RWPE1 (cell line): ENCODE measurements around the gene TMEM97.

Experiments used
- CTCF ChIA-PET: fragments of 350-600 bp; sonication (Branson Sonifier 250); formaldehyde crosslinking; extraction: SDS; loops from one replicate; lab custom pipeline; 2021; lab: Yijun Ruan, JAX
- POLR2A ChIA-PET: fragments of 400-600 bp; formaldehyde crosslinking; extraction: SDS; loops from one replicate; lab custom pipeline; 2020; ENCODE audit warnings: antibody characterized with exemption; ENCODE audit not compliant: low non-redundant PET; lab: Yijun Ruan, JAX
- DNase-seq: peaks from one replicate; pipeline ENCODE4 v3.0.0; 2012; ENCODE audit warnings: low spot score
- H3K27ac ChIP-seq: fragments of 450-650 bp; 2 replicates; pipeline ENCODE4 v1.5.1; 2017
- CTCF ChIP-seq: fragments of 450-650 bp; conservative IDR thresholded peaks from 2 replicates; pipeline ENCODE4 v1.5.1; 2017; ENCODE audit warnings: low read depth, mild to moderate bottlenecking

Gene TMEM97

DNA sequence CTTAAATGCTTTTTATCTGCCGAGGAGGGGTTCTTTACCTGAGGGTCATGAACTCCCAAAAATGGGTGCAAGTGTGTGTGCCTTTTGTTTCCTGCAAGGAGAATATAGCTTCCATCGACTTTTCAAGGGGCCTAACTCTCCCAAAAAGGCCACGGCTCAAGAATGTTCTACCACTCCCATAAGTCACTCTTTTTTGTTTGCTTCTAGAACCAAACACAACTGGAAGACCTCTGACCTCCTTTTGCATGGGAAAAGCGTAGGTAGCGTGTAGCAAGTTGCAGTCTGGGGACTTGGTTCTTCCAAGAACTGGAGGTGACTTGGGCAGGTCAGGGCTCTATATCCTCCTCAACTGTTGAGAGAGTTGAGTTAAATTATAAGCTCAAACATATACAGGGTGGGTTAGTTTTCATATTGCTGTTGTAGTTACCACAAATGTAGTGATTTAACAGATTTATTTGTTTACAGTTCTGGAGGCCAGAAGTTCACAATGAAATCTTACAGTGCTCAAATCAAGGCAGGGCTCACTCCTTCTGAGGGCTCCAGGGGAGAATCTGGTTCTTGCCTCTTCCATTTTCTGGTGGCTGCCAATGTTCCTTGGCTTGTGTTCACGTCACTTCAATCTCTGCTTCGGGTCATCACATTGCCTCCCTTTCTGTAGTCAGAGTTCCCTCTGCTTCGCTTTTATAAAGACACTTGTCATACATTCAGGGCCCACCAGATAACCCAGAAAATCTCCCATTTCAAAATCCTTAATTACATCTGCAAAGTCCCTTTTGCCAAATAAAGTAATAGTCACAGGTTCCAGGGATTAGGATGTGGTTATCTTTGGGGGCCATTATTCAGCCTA lies 1.4 kb downstream of the TMEM97 start:
- H3K27ac ChIP-seq = no peak overlapping the region
- DNase-seq = no peak
- no peak for TF ChIP-seq CTCF
- POLR2A ChIA-PET = interaction anchor here (2.0 kb wide), 1 partner anchor 15 kb away, joined by 8 read pairs; the partner anchor contains the start of genes IFT20 and TNFAIP1
- CTCF ChIA-PET = no interaction called here

GRCh38 chr17:28324267-28324745 lies 5.3 kb downstream of the TMEM97 start:
- POLR2A ChIA-PET = no interaction called here
- CTCF ChIA-PET = interaction anchor here (0.7 kb wide), 1 partner anchor 98 kb away, joined by 3 read pairs; no protein-coding TSS in a partner anchor

DNA sequence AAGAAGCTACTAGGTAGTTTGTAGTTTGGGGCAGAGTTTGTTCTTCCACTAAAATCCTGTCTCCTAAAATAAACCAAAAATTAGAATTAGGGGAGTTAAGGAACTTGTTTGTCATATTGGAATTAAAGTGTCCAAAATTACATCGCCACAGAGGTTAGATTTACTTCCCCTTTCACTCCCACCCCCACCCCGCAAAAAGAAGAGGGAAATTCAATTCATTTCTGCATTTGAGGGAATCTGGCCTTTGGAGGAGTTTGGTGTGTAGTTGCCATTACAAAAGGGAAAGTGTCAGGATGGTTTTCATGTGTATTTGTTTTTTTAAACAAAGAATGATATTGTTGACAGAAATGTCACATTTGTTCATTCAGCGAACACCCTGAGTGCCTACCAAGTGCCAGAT lies 5.8 kb downstream of the TMEM97 start:
- POLR2A ChIA-PET = interaction anchor here (0.6 kb wide), 1 partner anchor 14 kb away, joined by 5 read pairs; no protein-coding TSS in a partner anchor
- CTCF ChIA-PET = interaction anchor here (1.1 kb wide), 1 partner anchor 92 kb away, joined by 3 read pairs; no protein-coding TSS in a partner anchor
- H3K27ac ChIP-seq = no peak overlapping the region
- TF ChIP-seq CTCF = no peak
- no peak for DNase-seq

More at GRCh38 chr17:28324267-28324745, 5.3 kb downstream of the TMEM97 start:
- TF ChIP-seq CTCF = no peak
- no peak for DNase-seq
- no peak overlapping the region for H3K27ac ChIP-seq

DNA sequence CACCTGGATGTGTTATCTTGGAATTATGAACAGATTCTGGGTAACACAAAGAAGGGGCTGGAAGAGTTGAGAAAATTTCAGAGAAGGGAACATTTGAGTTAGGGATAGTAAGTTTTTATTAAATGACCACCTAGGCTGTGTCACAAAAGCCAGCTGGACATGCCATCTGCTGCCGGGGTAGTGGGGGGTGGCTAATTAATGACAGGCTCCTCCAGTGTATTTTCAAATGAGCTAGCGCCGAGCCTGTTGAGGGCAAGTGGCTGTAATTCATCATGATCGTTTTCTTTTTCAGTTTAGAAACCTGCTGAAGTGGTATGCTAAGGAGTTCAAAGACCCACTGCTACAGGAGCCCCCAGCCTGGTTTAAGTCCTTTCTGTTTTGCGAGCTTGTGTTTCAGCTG lies 6.2 kb downstream of the TMEM97 start:
- ChIA-PET CTCF (interaction anchor here (1.1 kb wide), 1 partner anchor 92 kb away, joined by 3 read pairs; no protein-coding TSS in a partner anchor), POLR2A (interaction anchor here (0.6 kb wide), 1 partner anchor 14 kb away, joined by 5 read pairs; no protein-coding TSS in a partner anchor)
- no peak overlapping the region for H3K27ac ChIP-seq
- TF ChIP-seq CTCF = no peak
- DNase-seq = no peak

DNA sequence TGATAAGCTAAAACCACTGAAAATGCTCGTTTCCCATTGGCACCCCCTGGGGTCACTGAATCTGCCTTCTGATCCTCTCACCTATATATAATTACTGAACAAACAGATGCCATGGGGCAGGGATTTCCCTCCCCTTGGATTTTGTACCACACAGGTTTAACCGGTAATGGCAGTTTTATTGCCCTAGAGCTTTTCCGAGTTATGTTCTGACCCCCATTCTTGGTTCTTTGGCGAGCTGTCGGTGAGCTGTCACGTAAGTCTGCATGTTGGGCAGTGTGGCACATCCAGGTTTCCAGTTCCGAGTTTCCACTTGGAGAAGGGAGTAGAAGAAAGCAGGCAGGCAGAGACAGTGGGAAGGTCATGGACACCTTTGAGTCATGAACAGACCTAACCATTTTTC lies 7.1 kb downstream of the TMEM97 start:
- DNase-seq = no peak
- ChIA-PET POLR2A (no interaction called here), CTCF (interaction anchor here (0.8 to 1.1 kb wide), 3 partner anchors 48 to 140 kb away, joined by 3 to 5 read pairs (median 3); no protein-coding TSS in a partner anchor)
- TF ChIP-seq CTCF = no peak
- no peak overlapping the region for H3K27ac ChIP-seq

DNA sequence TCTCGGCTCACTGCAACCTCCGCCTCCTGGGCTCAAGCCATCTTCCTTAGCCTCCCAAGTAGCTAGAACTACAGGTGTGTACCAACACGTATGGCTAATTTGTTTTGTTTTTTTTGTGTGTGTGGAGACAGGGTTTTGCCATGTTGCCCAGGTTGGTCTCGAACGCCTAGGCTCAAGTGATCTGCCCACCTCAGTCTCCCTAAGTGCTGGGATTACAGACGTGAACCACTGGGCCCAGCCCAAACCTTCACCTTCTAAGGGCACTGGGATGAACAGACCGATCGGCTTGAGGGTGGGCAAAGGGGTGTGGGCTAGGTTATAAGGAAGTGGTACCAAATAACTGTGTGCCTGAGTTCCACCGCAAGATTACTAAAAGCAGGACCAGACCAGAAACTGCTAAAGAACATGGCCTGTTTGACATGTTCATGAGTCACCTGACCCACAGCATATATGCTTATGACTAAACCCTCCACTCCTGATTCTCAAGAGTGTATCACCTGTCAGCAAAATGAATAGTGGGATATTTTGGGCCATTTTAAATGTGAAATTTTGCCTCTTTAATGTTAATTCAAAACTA lies 8.1 kb downstream of the TMEM97 start:
- CTCF ChIA-PET = interaction anchor here (0.6 kb wide), 1 partner anchor 58 kb away, joined by 3 read pairs; no protein-coding TSS in a partner anchor
- TF ChIP-seq CTCF = no peak
- H3K27ac ChIP-seq = peak overlapping the region; percentile 4; the same call in 1 of the 2 replicates
- DNase-seq = no peak
- POLR2A ChIA-PET = no interaction called here
